CD4-positive, alpha-beta T cell (primary cell): ENCODE results near the gene PDZRN4. TPM values are rescaled to one million over a fixed set of nuclear protein-coding genes. Genes with fewer than 3 reads are reported as not detected.

ENCODE experiments used
- ATAC-seq: fragments of 200-7000 bp; cut with Tn5 transposase; one replicate; pipeline ENCODE4 v1.10.0; 2022; ENCODE audit warnings: mild to moderate bottlenecking; ENCODE audit not compliant: poor library complexity
- CTCF ChIA-PET: fragments of 350-600 bp; sonication (Branson Sonifier 250); formaldehyde crosslinking; loops from one replicate; lab custom pipeline; 2021; ENCODE audit warnings: antibody characterized with exemption, inconsistent platforms; lab: Charles Lee
- POLR2A ChIA-PET: fragments of 350-600 bp; sonication (Branson Sonifier 250); formaldehyde crosslinking; loops from one replicate; lab custom pipeline; 2021; ENCODE audit warnings: antibody characterized with exemption, inconsistent platforms; lab: Charles Lee
- DNase-seq, 14 experiments: peaks; one replicate each; pipeline ENCODE4 v3.0.0-alpha.2; 2013 to 2020; ENCODE audit warnings: mixed read lengths in 2 of 14
- H3K27ac ChIP-seq, 2 donors: one replicate each; pipeline versions ENCODE4 v1.5.1 to v1.7.0; 2013; ENCODE audit warnings: low read length in 2 of 2, low read depth in 1 of 2, mild to moderate bottlenecking in 1 of 2
- H3K27me3 ChIP-seq, 2 experiments: 1 replicate in 1 of 2; 2 replicates in 1 of 2; pipeline versions ENCODE4 v1.6.1 to v1.7.0; 2013; ENCODE audit warnings: low read length in 2 of 2, control low read depth in 1 of 2, mild to moderate bottlenecking in 1 of 2, moderate library complexity in 1 of 2; ENCODE audit not compliant: insufficient read depth in 2 of 2, control insufficient read depth in 1 of 2
- H3K36me3 ChIP-seq: one replicate; pipeline ENCODE4 v1.6.1; 2013; ENCODE audit warnings: low read length, control low read depth; ENCODE audit not compliant: insufficient read depth
- H3K4me1 ChIP-seq: one replicate; pipeline ENCODE4 v1.6.1; 2013; ENCODE audit warnings: low read length, control low read depth; ENCODE audit not compliant: insufficient read depth
- H3K4me3 ChIP-seq: one replicate; pipeline ENCODE4 v1.5.1; 2013; ENCODE audit warnings: mild to moderate bottlenecking, low read length, moderate library complexity
- H3K9me3 ChIP-seq, 2 experiments: 1 replicate in 1 of 2; 2 replicates in 1 of 2; pipeline versions ENCODE4 v1.6.1 to v1.7.0; 2013; ENCODE audit warnings: low read length in 2 of 2, mild to moderate bottlenecking in 2 of 2, control low read depth in 1 of 2, moderate library complexity in 1 of 2; ENCODE audit not compliant: control insufficient read depth in 1 of 2, insufficient read depth in 1 of 2
- H3K27ac Mint-ChIP-seq: one replicate; pipeline ENCODE4 v1.8.0; 2020; ENCODE audit warnings: mixed read lengths
- H3K27me3 Mint-ChIP-seq: one replicate; pipeline ENCODE4 v1.8.0; 2021; ENCODE audit warnings: mixed read lengths
- H3K36me3 Mint-ChIP-seq: one replicate; pipeline ENCODE4 v1.8.0; 2021; ENCODE audit warnings: low read depth, mixed read lengths
- H3K4me1 Mint-ChIP-seq: one replicate; pipeline ENCODE4 v1.8.0; 2021; ENCODE audit warnings: low read depth, mixed read lengths
- H3K4me3 Mint-ChIP-seq: one replicate; pipeline ENCODE4 v1.8.0; 2020; ENCODE audit warnings: mild to moderate bottlenecking, mixed read lengths
- H3K9me3 Mint-ChIP-seq: one replicate; pipeline ENCODE4 v1.8.0; 2020; ENCODE audit warnings: mixed read lengths
- CTCF ChIP-seq: fragments of 200-600 bp; IDR thresholded peaks from one replicate; pipeline ENCODE4 v1.8.0; 2022; ENCODE audit warnings: antibody characterized with exemption, mild to moderate bottlenecking
- intact Hi-C, 2 experiments: fragments of 100-400 bp; cut with DNase I in 1 of 2; cut with micrococcal nuclease in 1 of 2; formaldehyde crosslinking; loops; one replicate each; pipeline versions ENCODE4 v1.15.1 to v1.9.0; 2023 to 2025; cut with DNase I, micrococcal nuclease
- total RNA-seq, 174 experiments: library from RNA in 2 of 174; stranded (reverse) in 2 of 174; gene quantifications; one replicate each; pipeline ENCODE4 v1.2.3 and lab custom pipeline; 2021 to 2026

Gene PDZRN4
- total RNA-seq, 2 experiments from 2014 or later, result not detected

DNA sequence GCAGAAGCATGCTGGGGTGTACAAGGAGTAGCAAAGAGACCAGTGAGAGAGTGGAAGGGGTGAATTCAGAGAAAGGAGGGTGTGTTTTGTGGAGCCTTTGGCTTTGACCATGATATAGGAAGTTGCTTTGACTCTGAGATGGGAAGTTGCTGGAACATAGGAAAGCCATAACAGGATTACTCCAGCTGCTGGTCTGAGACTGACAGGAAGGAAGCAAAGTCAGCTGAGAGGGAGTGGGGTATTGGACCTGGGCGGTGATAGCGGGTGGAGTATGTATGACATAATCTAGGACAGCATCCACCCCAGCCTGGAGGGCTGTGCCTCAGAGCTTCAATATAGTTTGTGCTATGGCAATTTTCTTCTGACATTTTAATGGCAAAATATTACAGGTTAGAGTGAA is 324.4 kb downstream of the PDZRN4 start:
- H3K9me3 ChIP-seq, result no peaks in the 10 kb centered on the region
- DNase-seq, result no peak
- no peaks in the 10 kb centered on the region for H3K27me3 ChIP-seq
- no peaks in the 10 kb centered on the region for H3K9me3 Mint-ChIP-seq
- H3K36me3 Mint-ChIP-seq, result no peaks in the 10 kb centered on the region
- intact Hi-C loops, result no loop called here
- H3K27ac Mint-ChIP-seq, result no peak overlapping the region
- H3K36me3 ChIP-seq, result no peaks in the 10 kb centered on the region
- no peak for TF ChIP-seq CTCF
- ChIA-PET CTCF (no interaction called here), POLR2A (no interaction called here)
- no peak for ATAC-seq
- H3K27ac ChIP-seq, result no peak overlapping the region
- no peak overlapping the region for H3K4me3 ChIP-seq
- no peaks in the 10 kb centered on the region for H3K4me1 ChIP-seq
- peaks cover 5% of the 10 kb centered on the region for H3K27me3 Mint-ChIP-seq
- H3K4me3 Mint-ChIP-seq, result no peak overlapping the region
- no peaks in the 10 kb centered on the region for H3K4me1 Mint-ChIP-seq

DNA sequence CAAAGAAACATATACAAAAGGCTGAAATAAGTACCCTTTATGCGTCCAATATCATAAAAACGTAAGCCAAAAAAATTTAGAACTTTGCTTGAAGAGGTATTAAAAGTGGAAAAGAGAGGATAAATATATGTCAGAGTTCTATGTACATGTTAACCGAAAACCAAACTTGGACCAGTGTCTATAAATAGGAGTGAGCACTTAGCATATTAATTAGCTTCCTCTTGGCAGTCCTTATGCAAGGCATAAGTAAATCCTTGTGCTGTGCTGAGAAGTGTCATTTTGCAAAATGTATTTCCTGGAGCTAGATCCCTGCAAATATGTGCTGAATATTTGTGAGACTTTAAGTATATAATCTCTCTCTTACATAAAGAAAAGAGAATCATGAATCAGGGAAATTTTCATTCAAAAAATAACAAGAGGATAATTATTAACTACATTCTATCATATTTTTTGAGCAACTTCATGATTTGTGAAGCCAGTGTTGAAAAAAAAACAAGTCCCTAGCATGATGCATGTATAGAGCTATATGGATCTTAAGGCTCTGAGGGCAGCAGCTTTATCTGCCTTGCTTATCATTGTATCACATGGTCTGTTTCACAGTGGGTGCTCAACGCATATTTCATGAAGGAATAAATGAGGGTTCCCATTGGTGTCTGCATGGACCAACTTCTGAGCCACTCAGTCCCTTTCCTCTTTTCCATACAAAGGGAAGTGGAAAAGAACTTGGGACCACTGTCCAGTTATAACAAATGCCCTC is 326.1 kb downstream of the PDZRN4 start:
- no peaks in the 10 kb centered on the region for H3K36me3 Mint-ChIP-seq
- Histone ChIP-seq H3K36me3 (no peaks in the 10 kb centered on the region), H3K9me3 (no peaks in the 10 kb centered on the region), H3K4me3 (no peak overlapping the region), H3K27ac (no peak overlapping the region), H3K4me1 (no peaks in the 10 kb centered on the region), H3K27me3 (no peaks in the 10 kb centered on the region)
- ATAC-seq (no peak), DNase-seq (no peak)
- H3K9me3 Mint-ChIP-seq, result no peaks in the 10 kb centered on the region
- peaks cover 5% of the 10 kb centered on the region for H3K27me3 Mint-ChIP-seq
- CTCF ChIA-PET, result no interaction called here
- H3K27ac Mint-ChIP-seq, result no peak overlapping the region
- intact Hi-C loops, result no loop called here
- no peaks in the 10 kb centered on the region for H3K4me1 Mint-ChIP-seq
- TF ChIP-seq CTCF, result no peak
- POLR2A ChIA-PET, result no interaction called here
- H3K4me3 Mint-ChIP-seq, result no peak overlapping the region

- Histone ChIP-seq H3K9me3 (no peaks in the 10 kb centered on the region), H3K4me3 (no peak overlapping the region), H3K4me1 (no peaks in the 10 kb centered on the region), H3K27ac (no peak overlapping the region), H3K36me3 (no peaks in the 10 kb centered on the region), H3K27me3 (no peaks in the 10 kb centered on the region)
- ChIA-PET CTCF (no interaction called here), POLR2A (no interaction called here)
- no peaks in the 10 kb centered on the region for H3K36me3 Mint-ChIP-seq
- no peaks in the 10 kb centered on the region for H3K4me1 Mint-ChIP-seq
- H3K4me3 Mint-ChIP-seq, result no peak overlapping the region
- no peaks in the 10 kb centered on the region for H3K9me3 Mint-ChIP-seq
- no peak for TF ChIP-seq CTCF
- no peak for DNase-seq
- ATAC-seq, result no peak
- H3K27me3 Mint-ChIP-seq, result peaks cover 5% of the 10 kb centered on the region
- no peak overlapping the region for H3K27ac Mint-ChIP-seq
- intact Hi-C loops, result no loop called here
These were observed 326.8 kb downstream of the PDZRN4 start for GRCh38 chr12:41514907-41515306.
